Right lobe of liver (tissue), 6 donors: ENCODE measurements around the gene TRRAP. TPM values are rescaled to one million over a fixed set of nuclear protein-coding genes. Genes with fewer than 3 reads are reported as not detected.

Source experiments
- ATAC-seq, 4 donors: fragments of 200-7000 bp; cut with Tn5 transposase; one replicate each; pipeline ENCODE4 v1.9.1; 2020; ENCODE audit warnings: mild to moderate bottlenecking in 4 of 4, moderate library complexity in 4 of 4
- DNase-seq, 3 donors: peaks; one replicate each; pipeline ENCODE4 v3.0.0-alpha.2; 2020
- H3K27ac ChIP-seq, 3 donors: fragments of 200-600 bp; one replicate each; pipeline ENCODE4 v1.8.0; 2022
- H3K27me3 ChIP-seq, 2 donors: fragments of 200-600 bp; one replicate each; pipeline ENCODE4 v1.8.0; 2022
- H3K36me3 ChIP-seq, 4 donors: fragments of 200-600 bp; sonication (generic) in 1 of 4; one replicate each; pipeline versions ENCODE4 v1.5.1 to v1.8.0; 2017 to 2022; ENCODE audit warnings: control low read depth in 1 of 4
- H3K4me1 ChIP-seq, 4 donors: fragments of 200-600 bp; sonication (generic) in 1 of 4; one replicate each; pipeline versions ENCODE4 v1.5.1 to v1.8.0; 2017 to 2022; ENCODE audit warnings: control low read depth in 1 of 4
- H3K4me3 ChIP-seq, 3 donors: fragments of 200-600 bp; one replicate each; pipeline ENCODE4 v1.8.0; 2022
- H3K9me3 ChIP-seq, 4 donors: fragments of 200-600 bp; sonication (generic) in 1 of 4; one replicate each; pipeline versions ENCODE4 v1.5.1 to v1.8.0; 2017 to 2022; ENCODE audit warnings: control low read depth in 1 of 4
- CTCF ChIP-seq, 4 donors: fragments of 200-600 bp in 3 of 4; fragments of 450-650 bp in 1 of 4; IDR thresholded peaks; one replicate each; pipeline versions ENCODE4 v1.5.1 to v1.8.0; 2016 to 2022; ENCODE audit warnings: antibody characterized with exemption in 4 of 4, mild to moderate bottlenecking in 2 of 4
- POLR2A ChIP-seq: fragments of 450-650 bp; IDR thresholded peaks from one replicate; pipeline ENCODE4 v1.6.1; 2017; ENCODE audit warnings: antibody characterized with exemption, mild to moderate bottlenecking
- WGBS: methylation state at CpG from one replicate; pipeline ENCODE4 v1.1.6; 2018; ENCODE audit warnings: low coverage, low lambda C conversion rate; ENCODE audit not compliant: insufficient coverage; ENCODE audit errors: missing lambda C conversion rate; 5-methylcytosine and 5-hydroxymethylcytosine counted together
- intact Hi-C, 2 donors: fragments of 100-400 bp; cut with DNase I; formaldehyde crosslinking; loops; one replicate each; pipeline versions ENCODE4 v1.11.2 to v1.14.1; 2022
- total RNA-seq, 6 experiments: library from RNA; depleted of rRNA in 2 of 6; stranded (reverse); fragments of >200 nt in 2 of 6; fragmentation: NEBNext Ultra II Directional in 3 of 6; extraction: Animal tissue kit (Norgen Biotek cat#: 25700) in 3 of 6; gene quantifications; one replicate each; pipeline versions ENCODE4 v1.1.0 to v1.2.4, GENCODE V29; 2016 to 2023
- donor health status: DM: no; HTN: yes; CAD: no.
- donor health status: DM: no; HTN: no; CAD: no.
- donor health status: DM: no; HTN: no; CAD: no.
- donor health status: DM: no; HTN: yes; CAD: no.
- donor health status: DM: no; HTN: yes; CAD: no.

Gene TRRAP
- total RNA-seq, 6 experiments from 2014 or later, result 16.1 to 20.5 (median 18.6) TPM

GRCh38 chr7:98984126-98984525 lies 105.8 kb downstream of the TRRAP start:
- ATAC-seq (no peak), DNase-seq (no peak)
- Histone ChIP-seq H3K4me3 (no peak overlapping the region), H3K27ac (no peak overlapping the region), H3K9me3 (no peaks in the 10 kb centered on the region), H3K27me3 (no peaks in the 10 kb centered on the region), H3K4me1 (no peaks in the 10 kb centered on the region), H3K36me3 (peaks cover 0 to 83% (median 16%) of the 10 kb centered on the region in 4 donors)
- WGBS, result 95% methylated on average over 11 of the region's 11 CpGs
- intact Hi-C loops, result no loop called here
- no peak for TF ChIP-seq POLR2A
- no peak for TF ChIP-seq CTCF (IDR thresholded peaks at IDR 0.05)

- intact Hi-C loops, result no loop called here
- TF ChIP-seq CTCF (IDR thresholded peaks at IDR 0.05) (no peak), POLR2A (no peak)
- H3K4me1 ChIP-seq, result no peaks in the 10 kb centered on the region
- DNase-seq (no peak), ATAC-seq (no peak)
- 42% methylated on average over 4 of the region's 4 CpGs for WGBS
- H3K27ac ChIP-seq, result no peak overlapping the region
- H3K4me3 ChIP-seq, result no peak overlapping the region
- H3K36me3 ChIP-seq, result peaks cover 0 to 85% (median 23%) of the 10 kb centered on the region in 4 donors
- H3K9me3 ChIP-seq, result no peaks in the 10 kb centered on the region
- H3K27me3 ChIP-seq, result no peaks in the 10 kb centered on the region
Measured at GRCh38 chr7:98985406-98985805, 107.1 kb downstream of the TRRAP start.

GRCh38 chr7:98985945-98986344 lies 107.6 kb downstream of the TRRAP start:
- Histone ChIP-seq H3K4me1 (no peaks in the 10 kb centered on the region), H3K27ac (no peak overlapping the region), H3K36me3 (peaks cover 0 to 85% (median 24%) of the 10 kb centered on the region in 4 donors), H3K9me3 (no peaks in the 10 kb centered on the region), H3K4me3 (no peak overlapping the region), H3K27me3 (no peaks in the 10 kb centered on the region)
- intact Hi-C loops, result no loop called here
- ATAC-seq (no peak), DNase-seq (no peak)
- no peak for TF ChIP-seq CTCF (IDR thresholded peaks at IDR 0.05)
- no peak for TF ChIP-seq POLR2A

- H3K36me3 ChIP-seq, result peaks cover 0 to 86% (median 38%) of the 10 kb centered on the region in 4 donors
- H3K9me3 ChIP-seq, result no peaks in the 10 kb centered on the region
- no peak for TF ChIP-seq CTCF (IDR thresholded peaks at IDR 0.05)
- TF ChIP-seq POLR2A, result no peak
- DNase-seq, result no peak
- H3K27ac ChIP-seq, result no peak overlapping the region
- intact Hi-C loops, result no loop called here
- H3K27me3 ChIP-seq, result no peaks in the 10 kb centered on the region
- H3K4me1 ChIP-seq, result no peaks in the 10 kb centered on the region
- no peak overlapping the region for H3K4me3 ChIP-seq
- ATAC-seq, result no peak
- 95% methylated on average over 8 of the region's 15 CpGs for WGBS
Measured at GRCh38 chr7:98988641-98989040, 110.3 kb downstream of the TRRAP start.

GRCh38 chr7:98990356-98990755 lies 112.0 kb downstream of the TRRAP start:
- Histone ChIP-seq H3K27ac (no peak overlapping the region), H3K9me3 (no peaks in the 10 kb centered on the region), H3K36me3 (peaks cover 0 to 81% (median 40%) of the 10 kb centered on the region in 4 donors), H3K4me3 (no peak overlapping the region), H3K4me1 (no peaks in the 10 kb centered on the region), H3K27me3 (no peaks in the 10 kb centered on the region)
- intact Hi-C loops, result no loop called here
- DNase-seq (no peak), ATAC-seq (no peak)
- WGBS, result 89% methylated on average over 6 of the region's 6 CpGs
- TF ChIP-seq CTCF (IDR thresholded peaks at IDR 0.05), result no peak
- TF ChIP-seq POLR2A, result no peak
